Body of pancreas (tissue), 4 donors: ENCODE measurements around the gene GIT2.

ENCODE experiments used
- CTCF ChIP-seq, 7 experiments: fragments of 450-650 bp in 4 of 7; fragments of 200-600 bp in 3 of 7; sonication (generic) in 3 of 7; IDR thresholded peaks; one replicate each; pipeline ENCODE4 v1.5.1; 2016 to 2019; ENCODE audit warnings: antibody characterized with exemption in 7 of 7
- POLR2A ChIP-seq, 3 donors: fragments of 450-650 bp; IDR thresholded peaks; one replicate each; pipeline ENCODE4 v1.6.1; 2016; ENCODE audit warnings: antibody characterized with exemption in 3 of 3, mild to moderate bottlenecking in 2 of 3

GRCh38 chr12:109949089-109949488 lies 47.1 kb downstream of the GIT2 start:
- TF ChIP-seq CTCF (IDR thresholded peaks at IDR 0.05), result peak in 1 of 7 experiments; percentile 8
- no peak for TF ChIP-seq POLR2A (IDR thresholded peaks at IDR 0.05)
